ENCODE results near the gene LSAMP.

LSAMP gene

GRCh38 chr3:116429479-116430269 lies 15.6 kb downstream of the LSAMP start:
- no peak for DNase-seq (ENCODE audit: low spot score)

- no peak for DNase-seq (ENCODE audit: low spot score)
These were observed 19.3 kb downstream of the LSAMP start for GRCh38 chr3:116426036-116426435.

- no peak for DNase-seq (ENCODE audit: low spot score)
These were observed 20.2 kb downstream of the LSAMP start for GRCh38 chr3:116425126-116425525.

GRCh38 chr3:116423945-116424344 lies 21.3 kb downstream of the LSAMP start:
- no peak for DNase-seq (ENCODE audit: low spot score)

- DNase-seq (ENCODE audit: low spot score), result no peak
These were observed 21.9 kb downstream of the LSAMP start for GRCh38 chr3:116423374-116423773.

- no peak for DNase-seq (ENCODE audit: low spot score)
These were observed 28.1 kb downstream of the LSAMP start for GRCh38 chr3:116417151-116417550.

GRCh38 chr3:116413319-116413718 lies 32.0 kb downstream of the LSAMP start:
- DNase-seq (ENCODE audit: low spot score), result no peak

- no peak for DNase-seq (ENCODE audit: low spot score)
These were observed 36.8 kb downstream of the LSAMP start for GRCh38 chr3:116408473-116408872.

- no peak for DNase-seq (ENCODE audit: low spot score)
These were observed 40.1 kb downstream of the LSAMP start for GRCh38 chr3:116405231-116405630.

GRCh38 chr3:116399701-116400226 lies 45.5 kb downstream of the LSAMP start:
- no peak for DNase-seq (ENCODE audit: low spot score)

GRCh38 chr3:116394365-116394764 lies 50.9 kb downstream of the LSAMP start:
- DNase-seq (ENCODE audit: low spot score), result no peak

- DNase-seq (ENCODE audit: low spot score), result no peak
These were observed 52.1 kb downstream of the LSAMP start for GRCh38 chr3:116393199-116393598.

GRCh38 chr3:116392291-116392690 lies 53.0 kb downstream of the LSAMP start:
- no peak for DNase-seq (ENCODE audit: low spot score)

- DNase-seq (ENCODE audit: low spot score), result no peak
These were observed 53.7 kb downstream of the LSAMP start for GRCh38 chr3:116391296-116392201.

GRCh38 chr3:116390318-116390717 lies 55.0 kb downstream of the LSAMP start:
- no peak for DNase-seq (ENCODE audit: low spot score)

GRCh38 chr3:116388867-116389385 lies 56.4 kb downstream of the LSAMP start:
- DNase-seq (ENCODE audit: low spot score), result no peak

GRCh38 chr3:116386168-116386567 lies 59.1 kb downstream of the LSAMP start:
- no peak for DNase-seq (ENCODE audit: low spot score)

GRCh38 chr3:116384717-116385116 lies 60.6 kb downstream of the LSAMP start:
- no peak for DNase-seq (ENCODE audit: low spot score)

- no peak for DNase-seq (ENCODE audit: low spot score)
These were observed 67.2 kb downstream of the LSAMP start for GRCh38 chr3:116378077-116378476.

GRCh38 chr3:116374901-116375300 lies 70.4 kb downstream of the LSAMP start:
- DNase-seq (ENCODE audit: low spot score), result no peak

- no peak for DNase-seq (ENCODE audit: low spot score)
These were observed 77.4 kb downstream of the LSAMP start for GRCh38 chr3:116367761-116368395.

- no peak for DNase-seq (ENCODE audit: low spot score)
These were observed 89.2 kb downstream of the LSAMP start for GRCh38 chr3:116356056-116356455.
